ENCODE data around the gene RHO. TPM values are rescaled to one million over a fixed set of nuclear protein-coding genes. Genes with fewer than 3 reads are reported as not detected.
"Not testable (repeated sequence)": the region's sequence is repeated elsewhere in the genome, so short reads cannot be mapped to it uniquely, and the experiment has no call there.

Gene RHO
- total RNA-seq, 2 experiments from 2014 or later = not detected

- H3K9me3 Mint-ChIP-seq = no peaks in the 10 kb centered on the region
Measured at GRCh38 chr3:129490273-129490675, 38.2 kb upstream of the RHO start.

GRCh38 chr3:129491077-129491476, 37.4 kb upstream of the RHO start:
- H3K9me3 Mint-ChIP-seq; DNase-seq; H3K4me1 Mint-ChIP-seq (ENCODE audit: low read depth); H3K36me3 Mint-ChIP-seq (ENCODE audit: low read depth); H3K4me3 Mint-ChIP-seq; H3K27me3 Mint-ChIP-seq (ENCODE audit: low read depth); H3K27ac Mint-ChIP-seq: not testable (repeated sequence)
- intact Hi-C loops (cut with micrococcal nuclease) = loop anchor here (10.0 kb wide), 1 partner anchor 106 kb away; no protein-coding TSS in a partner anchor
- CTCF ChIA-PET = interaction anchor here (1.1 to 3.5 kb wide), 11 partner anchors 10 to 340 kb away, joined by 3 to 15 read pairs (median 5); partner anchors contain the start of gene RHO

More at GRCh38 chr3:129490273-129490675, 38.2 kb upstream of the RHO start:
- H3K36me3 Mint-ChIP-seq (ENCODE audit: low read depth) = peaks cover 6% of the 10 kb centered on the region
- H3K27me3 Mint-ChIP-seq (ENCODE audit: low read depth) = no peaks in the 10 kb centered on the region
- no peak overlapping the region for H3K4me3 Mint-ChIP-seq
- peak; percentile 67 for DNase-seq
- CTCF ChIA-PET = interaction anchor here (0.6 to 3.5 kb wide), 28 partner anchors 10 to 445 kb away, joined by 3 to 15 read pairs (median 4); partner anchors contain the start of genes IFT122, MBD4 and RHO
- no peaks in the 10 kb centered on the region for H3K4me1 Mint-ChIP-seq (ENCODE audit: low read depth)
- intact Hi-C loops (cut with micrococcal nuclease) = loop anchor here (1.0 to 10.0 kb wide), 5 partner anchors 105 to 444 kb away; no protein-coding TSS in a partner anchor
- H3K27ac Mint-ChIP-seq = no peak overlapping the region

GRCh38 chr3:129491794-129492193, 36.6 kb upstream of the RHO start:
- no peaks in the 10 kb centered on the region for H3K27me3 Mint-ChIP-seq (ENCODE audit: low read depth)
- H3K27ac Mint-ChIP-seq = no peak overlapping the region
- intact Hi-C loops (cut with micrococcal nuclease) = loop anchor here (10.0 kb wide), 1 partner anchor 107 kb away; no protein-coding TSS in a partner anchor
- DNase-seq = no peak
- H3K9me3 Mint-ChIP-seq = no peaks in the 10 kb centered on the region
- CTCF ChIA-PET = interaction anchor here (0.6 to 3.5 kb wide), 4 partner anchors 11 to 108 kb away, joined by 3 to 15 read pairs (median 7); no protein-coding TSS in a partner anchor
- H3K4me1 Mint-ChIP-seq (ENCODE audit: low read depth) = no peaks in the 10 kb centered on the region
- no peak overlapping the region for H3K4me3 Mint-ChIP-seq
- H3K36me3 Mint-ChIP-seq (ENCODE audit: low read depth) = peaks cover 6% of the 10 kb centered on the region

- Mint-ChIP-seq H3K4me3 (no peak overlapping the region), H3K27me3 (ENCODE audit: low read depth) (no peaks in the 10 kb centered on the region), H3K27ac (no peak overlapping the region), H3K36me3 (ENCODE audit: low read depth) (peaks cover 6% of the 10 kb centered on the region), H3K4me1 (ENCODE audit: low read depth) (no peaks in the 10 kb centered on the region), H3K9me3 (no peaks in the 10 kb centered on the region)
- CTCF ChIA-PET = interaction anchor here (0.6 kb wide), 1 partner anchor 58 kb away, joined by 4 read pairs; no protein-coding TSS in a partner anchor
- DNase-seq = no peak
- intact Hi-C loops (cut with micrococcal nuclease) = loop anchor here (10.0 kb wide), 1 partner anchor 108 kb away; no protein-coding TSS in a partner anchor
Measured at GRCh38 chr3:129492691-129493090, 35.7 kb upstream of the RHO start.

- H3K4me1 Mint-ChIP-seq (ENCODE audit: low read depth) = no peaks in the 10 kb centered on the region
- peaks cover 6% of the 10 kb centered on the region for H3K36me3 Mint-ChIP-seq (ENCODE audit: low read depth)
- no peak overlapping the region for H3K27ac Mint-ChIP-seq
- CTCF ChIA-PET = no interaction called here
- DNase-seq = no peak
- no peaks in the 10 kb centered on the region for H3K27me3 Mint-ChIP-seq (ENCODE audit: low read depth)
- no peaks in the 10 kb centered on the region for H3K9me3 Mint-ChIP-seq
- intact Hi-C loops (cut with micrococcal nuclease) = loop anchor here (10.0 kb wide), 1 partner anchor 108 kb away; no protein-coding TSS in a partner anchor
- H3K4me3 Mint-ChIP-seq = no peak overlapping the region
Measured at GRCh38 chr3:129493206-129493605, 35.2 kb upstream of the RHO start.

- H3K4me1 Mint-ChIP-seq (ENCODE audit: low read depth); H3K27ac Mint-ChIP-seq; H3K27me3 Mint-ChIP-seq (ENCODE audit: low read depth); CTCF ChIA-PET; H3K4me3 Mint-ChIP-seq; H3K9me3 Mint-ChIP-seq; H3K36me3 Mint-ChIP-seq (ENCODE audit: low read depth); DNase-seq: not testable (repeated sequence)
- intact Hi-C loops (cut with micrococcal nuclease) = loop anchor here (10.0 kb wide), 1 partner anchor 110 kb away; no protein-coding TSS in a partner anchor
Measured at GRCh38 chr3:129494499-129494898, 33.9 kb upstream of the RHO start.

- H3K9me3 Mint-ChIP-seq; H3K4me1 Mint-ChIP-seq (ENCODE audit: low read depth); H3K4me3 Mint-ChIP-seq; H3K27me3 Mint-ChIP-seq (ENCODE audit: low read depth); H3K27ac Mint-ChIP-seq; H3K36me3 Mint-ChIP-seq (ENCODE audit: low read depth); DNase-seq; CTCF ChIA-PET: not testable (repeated sequence)
- intact Hi-C loops (cut with micrococcal nuclease) = loop anchor here (10.0 kb wide), 1 partner anchor 110 kb away; no protein-coding TSS in a partner anchor
Measured at GRCh38 chr3:129495006-129495639, 33.3 kb upstream of the RHO start.

- H3K27ac Mint-ChIP-seq; H3K4me3 Mint-ChIP-seq; H3K4me1 Mint-ChIP-seq (ENCODE audit: low read depth); H3K27me3 Mint-ChIP-seq (ENCODE audit: low read depth); DNase-seq; CTCF ChIA-PET; H3K36me3 Mint-ChIP-seq (ENCODE audit: low read depth); H3K9me3 Mint-ChIP-seq: not testable (repeated sequence)
- intact Hi-C loops (cut with micrococcal nuclease) = loop anchor here (10.0 kb wide), 1 partner anchor 113 kb away; no protein-coding TSS in a partner anchor
Measured at GRCh38 chr3:129497876-129498275, 30.6 kb upstream of the RHO start.

- H3K4me1 Mint-ChIP-seq (ENCODE audit: low read depth); H3K9me3 Mint-ChIP-seq; CTCF ChIA-PET; H3K36me3 Mint-ChIP-seq (ENCODE audit: low read depth); H3K4me3 Mint-ChIP-seq; H3K27me3 Mint-ChIP-seq (ENCODE audit: low read depth); H3K27ac Mint-ChIP-seq; DNase-seq: not testable (repeated sequence)
- intact Hi-C loops (cut with micrococcal nuclease) = loop anchor here (10.0 kb wide), 1 partner anchor 114 kb away; no protein-coding TSS in a partner anchor
Measured at GRCh38 chr3:129498603-129499488, 29.6 kb upstream of the RHO start.

- H3K4me3 Mint-ChIP-seq; H3K27me3 Mint-ChIP-seq (ENCODE audit: low read depth); H3K4me1 Mint-ChIP-seq (ENCODE audit: low read depth); H3K36me3 Mint-ChIP-seq (ENCODE audit: low read depth); CTCF ChIA-PET; H3K27ac Mint-ChIP-seq; DNase-seq; H3K9me3 Mint-ChIP-seq: not testable (repeated sequence)
- intact Hi-C loops (cut with micrococcal nuclease) = loop anchor here (10.0 kb wide), 1 partner anchor 115 kb away; no protein-coding TSS in a partner anchor
Measured at GRCh38 chr3:129499604-129500333, 28.7 kb upstream of the RHO start.

- DNase-seq = no peak
- no peak overlapping the region for H3K4me3 Mint-ChIP-seq
- H3K4me1 Mint-ChIP-seq (ENCODE audit: low read depth) = no peaks in the 10 kb centered on the region
- H3K9me3 Mint-ChIP-seq = no peaks in the 10 kb centered on the region
- intact Hi-C loops (cut with micrococcal nuclease) = no loop called here
- CTCF ChIA-PET = no interaction called here
- H3K27me3 Mint-ChIP-seq (ENCODE audit: low read depth) = no peaks in the 10 kb centered on the region
- peaks cover 2% of the 10 kb centered on the region for H3K36me3 Mint-ChIP-seq (ENCODE audit: low read depth)
- H3K27ac Mint-ChIP-seq = no peak overlapping the region
Measured at GRCh38 chr3:129500334-129500658, 28.1 kb upstream of the RHO start.

GRCh38 chr3:129501630-129502029, 26.8 kb upstream of the RHO start:
- Mint-ChIP-seq H3K27ac (no peak overlapping the region), H3K27me3 (ENCODE audit: low read depth) (no peaks in the 10 kb centered on the region), H3K4me3 (no peak overlapping the region), H3K4me1 (ENCODE audit: low read depth) (no peaks in the 10 kb centered on the region), H3K36me3 (ENCODE audit: low read depth) (peaks cover 2% of the 10 kb centered on the region), H3K9me3 (no peaks in the 10 kb centered on the region)
- intact Hi-C loops (cut with micrococcal nuclease) = no loop called here
- CTCF ChIA-PET = no interaction called here
- DNase-seq = no peak
